ENCODE results near the gene C9orf50. TPM values are rescaled to one million over a fixed set of nuclear protein-coding genes. Genes with fewer than 3 reads are reported as not detected.

The C9orf50 gene
- total RNA-seq, 1 experiment from 2014 or later: not detected

DNA sequence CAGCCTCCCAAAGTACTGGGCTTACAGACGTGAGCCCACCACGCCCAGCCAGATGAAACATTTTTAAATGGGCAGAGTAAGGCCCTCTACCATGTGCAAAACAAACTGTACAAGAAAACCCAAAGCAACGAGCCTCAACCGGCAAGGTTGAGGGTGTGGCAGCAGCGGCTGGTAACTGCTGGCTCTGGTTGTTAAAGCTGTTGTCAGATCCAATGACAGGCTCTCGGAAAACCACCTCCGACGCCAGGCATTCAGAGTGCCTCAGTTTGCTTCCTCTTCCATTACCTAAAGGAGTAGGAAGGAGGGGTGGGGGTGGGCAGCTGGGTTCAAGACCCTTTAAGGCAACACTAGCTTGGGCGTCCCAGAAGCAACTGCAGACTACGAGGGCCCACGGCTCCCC, 23.5 kb upstream of the C9orf50 start:
- Histone ChIP-seq H2BK20ac (ENCODE audit: low read depth, low read length, poor library complexity, severe bottlenecking) (no peak overlapping the region), H3K79me1 (ENCODE audit: insufficient read depth, low read depth, low read length, poor library complexity, severe bottlenecking) (peaks cover 11% of the 10 kb centered on the region), H3K23ac (ENCODE audit: insufficient read length, low read depth, low read length) (no peak overlapping the region), H3K56ac (ENCODE audit: insufficient read length, low read depth, low read length) (no peak overlapping the region), H4K5ac (ENCODE audit: insufficient read length, low read depth, low read length) (no peak overlapping the region), H2AFZ (ENCODE audit: low read length) (no peak overlapping the region), H2BK12ac (ENCODE audit: insufficient read length, low read depth, low read length) (no peak overlapping the region), H3T11ph (ENCODE audit: low read length) (no peak overlapping the region), H4K20me1 (ENCODE audit: control insufficient read depth, insufficient read depth, insufficient read length) (no peaks in the 10 kb centered on the region), H4K8ac (replicated peaks; ENCODE audit: insufficient read length, low read depth, low read length) (no peak overlapping the region), H3K4me1 (ENCODE audit: insufficient read depth, low read length) (no peaks in the 10 kb centered on the region), H3K18ac (ENCODE audit: insufficient read length, low read depth, low read length) (no peak overlapping the region), H3K23me2 (ENCODE audit: insufficient read length, low read depth, low read length, poor library complexity, severe bottlenecking) (peaks cover 12% of the 10 kb centered on the region), H3K4me2 (ENCODE audit: insufficient read depth, insufficient read length, low read length) (no peak overlapping the region), H4K91ac (ENCODE audit: insufficient read length, low read depth, low read length) (no peak overlapping the region), H3K14ac (ENCODE audit: insufficient read depth, low read length) (no peak overlapping the region), H2AK5ac (ENCODE audit: insufficient read length, low read length) (no peak overlapping the region), H3K27ac (ENCODE audit: insufficient read length, low read depth, low read length) (no peak overlapping the region), H3K9ac (ENCODE audit: extremely low read depth, insufficient read length, low read length) (no peak overlapping the region), H3K79me2 (ENCODE audit: insufficient read depth, low read length) (peaks cover 3% of the 10 kb centered on the region; the same call in 1 of the 2 replicates), H3K9me3 (ENCODE audit: control insufficient read depth, low read depth, low read length) (no peaks in the 10 kb centered on the region), H3K4ac (ENCODE audit: low read depth, low read length) (no peak overlapping the region), H2BK120ac (ENCODE audit: low read depth, low read length, poor library complexity, severe bottlenecking) (no peak overlapping the region), H2BK5ac (ENCODE audit: insufficient read length, low read length) (no peak overlapping the region), H3K27me3 (ENCODE audit: insufficient read depth, low read length) (no peaks in the 10 kb centered on the region), H2BK15ac (ENCODE audit: low read depth, low read length) (no peak overlapping the region)
- H3K4me3 Mint-ChIP-seq: no peak overlapping the region; a peak in 1 of 5 replicates
- peaks cover 0 to 2% (median 0%) of the 10 kb centered on the region in 3 experiments; a peak in 2 of 7 replicates for H3K36me3 Mint-ChIP-seq (ENCODE audit: insufficient read depth in 1 of 3, low read depth in 3 of 3)
- H3K27me3 Mint-ChIP-seq (ENCODE audit: low read depth): no peaks in the 10 kb centered on the region; the same call in 1 of the 2 replicates
- TF ChIP-seq, protein P1, sequence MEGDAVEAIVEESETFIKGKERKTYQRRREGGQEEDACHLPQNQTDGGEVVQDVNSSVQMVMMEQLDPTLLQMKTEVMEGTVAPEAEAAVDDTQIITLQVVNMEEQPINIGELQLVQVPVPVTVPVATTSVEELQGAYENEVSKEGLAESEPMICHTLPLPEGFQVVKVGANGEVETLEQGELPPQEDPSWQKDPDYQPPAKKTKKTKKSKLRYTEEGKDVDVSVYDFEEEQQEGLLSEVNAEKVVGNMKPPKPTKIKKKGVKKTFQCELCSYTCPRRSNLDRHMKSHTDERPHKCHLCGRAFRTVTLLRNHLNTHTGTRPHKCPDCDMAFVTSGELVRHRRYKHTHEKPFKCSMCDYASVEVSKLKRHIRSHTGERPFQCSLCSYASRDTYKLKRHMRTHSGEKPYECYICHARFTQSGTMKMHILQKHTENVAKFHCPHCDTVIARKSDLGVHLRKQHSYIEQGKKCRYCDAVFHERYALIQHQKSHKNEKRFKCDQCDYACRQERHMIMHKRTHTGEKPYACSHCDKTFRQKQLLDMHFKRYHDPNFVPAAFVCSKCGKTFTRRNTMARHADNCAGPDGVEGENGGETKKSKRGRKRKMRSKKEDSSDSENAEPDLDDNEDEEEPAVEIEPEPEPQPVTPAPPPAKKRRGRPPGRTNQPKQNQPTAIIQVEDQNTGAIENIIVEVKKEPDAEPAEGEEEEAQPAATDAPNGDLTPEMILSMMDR (conservative IDR thresholded peaks at IDR 0.05): no peak
- H3K9me3 Mint-ChIP-seq: no peaks in the 10 kb centered on the region; a peak in 2 of 5 replicates
- DNase-seq: no peak
- peaks cover 7 to 17% of the 10 kb centered on the region in 2 experiments for H3K4me1 Mint-ChIP-seq
- no CpG with 5 or more reads among the region's 11 CpGs for WGBS (ENCODE audit: extremely low coverage, insufficient read length, low lambda C conversion rate)
- H3K27ac Mint-ChIP-seq: no peak overlapping the region

Measured in H9 (cell line).